Endometrial microvascular endothelial cells (primary cell): ENCODE measurements around the gene CAMTA1. TPM values are rescaled to one million over a fixed set of nuclear protein-coding genes. Genes with fewer than 3 reads are reported as not detected.

ENCODE experiments used
- in situ Hi-C: cut with HindIII; loops from 2 replicates; pipeline ENCODE4 v1.10.0; 2017; ENCODE audit warnings: low sequenced_read_pairs, low pct_unique_long_range_greater_than_20kb; ENCODE audit errors: inconsistent ontology term
- total RNA-seq: library from RNA; depleted of rRNA; stranded (reverse); fragments of >200 nt; gene quantifications from one replicate; pipeline ENCODE4 v1.2.3, GENCODE V29; 2015; ENCODE audit errors: inconsistent ontology term

The CAMTA1 gene
- total RNA-seq, 1 donor from 2014 or later: 89.0 TPM

GRCh38 chr1:7351649-7352048, 566.4 kb downstream of the CAMTA1 start:
- in situ Hi-C loops: no loop called here

- in situ Hi-C loops: no loop called here
Observed at GRCh38 chr1:7352364-7352763, 567.1 kb downstream of the CAMTA1 start.

- in situ Hi-C loops: no loop called here
Observed at GRCh38 chr1:7352974-7353373, 567.7 kb downstream of the CAMTA1 start.

- in situ Hi-C loops: no loop called here
Observed at GRCh38 chr1:7355646-7356045, 570.4 kb downstream of the CAMTA1 start.

- in situ Hi-C loops: no loop called here
Observed at GRCh38 chr1:7356079-7356478, 570.8 kb downstream of the CAMTA1 start.

- in situ Hi-C loops: no loop called here
Observed at GRCh38 chr1:7358425-7358824, 573.2 kb downstream of the CAMTA1 start.

GRCh38 chr1:7360526-7360925, 575.3 kb downstream of the CAMTA1 start:
- in situ Hi-C loops: no loop called here

- in situ Hi-C loops: no loop called here
Observed at GRCh38 chr1:7362947-7363346, 577.7 kb downstream of the CAMTA1 start.

GRCh38 chr1:7363450-7363849, 578.2 kb downstream of the CAMTA1 start:
- in situ Hi-C loops: no loop called here

- in situ Hi-C loops: no loop called here
Observed at GRCh38 chr1:7365706-7366105, 580.5 kb downstream of the CAMTA1 start.

- in situ Hi-C loops: no loop called here
Observed at GRCh38 chr1:7366286-7366954, 581.2 kb downstream of the CAMTA1 start.

GRCh38 chr1:7366955-7367665, 581.9 kb downstream of the CAMTA1 start:
- in situ Hi-C loops: no loop called here

- in situ Hi-C loops: no loop called here
Observed at GRCh38 chr1:7369866-7370265, 584.6 kb downstream of the CAMTA1 start.

GRCh38 chr1:7371926-7372325, 586.7 kb downstream of the CAMTA1 start:
- in situ Hi-C loops: no loop called here

- in situ Hi-C loops: no loop called here
Observed at GRCh38 chr1:7372477-7373120, 587.3 kb downstream of the CAMTA1 start.

- in situ Hi-C loops: no loop called here
Observed at GRCh38 chr1:7373251-7373650, 588.0 kb downstream of the CAMTA1 start.

- in situ Hi-C loops: no loop called here
Observed at GRCh38 chr1:7373876-7374562, 588.8 kb downstream of the CAMTA1 start.

- in situ Hi-C loops: no loop called here
Observed at GRCh38 chr1:7374563-7375160, 589.4 kb downstream of the CAMTA1 start.

- in situ Hi-C loops: no loop called here
Observed at GRCh38 chr1:7375329-7375728, 590.1 kb downstream of the CAMTA1 start.
